LHCN-M2 (cell line): ENCODE data around the gene MZT2B. TPM values are rescaled to one million over a fixed set of nuclear protein-coding genes. Genes with fewer than 3 reads are reported as not detected.
"Not testable (repeated sequence)": the region's sequence is repeated elsewhere in the genome, so short reads cannot be mapped to it uniquely, and the experiment has no call there.

Source experiments
- DNase-seq: peaks from one replicate; pipeline ENCODE4 v3.0.0-alpha.2; 2012; ENCODE audit warnings: low read depth
- total RNA-seq: library from RNA; depleted of rRNA; stranded (reverse); fragments of >200 nt; gene quantifications from 2 replicates; pipeline ENCODE4 v1.2.3, GENCODE V29; 2014

MZT2B gene
- total RNA-seq, 1 experiment from 2014 or later, result 161 TPM

DNA sequence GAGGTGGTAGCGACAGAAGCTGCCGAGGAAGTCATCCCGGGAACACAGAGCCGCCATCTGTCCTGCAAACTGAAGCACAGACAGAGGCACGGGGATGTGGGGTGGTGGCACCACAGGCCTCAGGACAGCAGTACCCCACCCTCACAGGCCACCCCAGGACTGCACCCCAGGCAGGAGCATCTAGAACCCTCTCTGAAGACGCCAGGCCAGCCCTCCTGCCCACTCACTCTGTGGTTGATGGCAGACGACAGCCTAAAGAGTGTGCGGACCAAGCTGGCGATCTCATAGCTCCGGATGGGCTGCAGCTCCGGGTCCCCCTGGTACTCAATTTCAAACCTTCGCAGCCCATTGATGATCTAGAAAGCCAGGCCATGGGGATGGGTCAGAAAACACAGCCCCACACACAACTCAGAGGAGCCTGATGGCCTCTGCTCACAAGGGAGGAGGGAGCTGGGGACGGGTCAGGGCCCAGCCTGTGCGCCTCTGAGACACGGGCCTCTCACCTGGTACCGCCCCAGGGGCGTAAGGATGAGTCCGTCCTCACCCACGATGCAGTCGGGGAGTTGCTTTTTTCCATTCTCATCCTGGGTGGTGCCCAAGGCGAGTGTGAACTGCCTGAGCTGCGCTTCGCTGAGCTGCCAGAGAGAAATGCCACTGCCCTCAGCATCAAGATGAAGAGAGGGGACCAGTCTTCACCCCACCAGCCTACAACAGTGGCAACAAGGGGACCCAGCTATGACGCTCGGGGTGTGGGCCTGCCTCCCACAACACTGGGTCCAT, 29.1 kb upstream of the MZT2B start:
- no peak for DNase-seq

DNA sequence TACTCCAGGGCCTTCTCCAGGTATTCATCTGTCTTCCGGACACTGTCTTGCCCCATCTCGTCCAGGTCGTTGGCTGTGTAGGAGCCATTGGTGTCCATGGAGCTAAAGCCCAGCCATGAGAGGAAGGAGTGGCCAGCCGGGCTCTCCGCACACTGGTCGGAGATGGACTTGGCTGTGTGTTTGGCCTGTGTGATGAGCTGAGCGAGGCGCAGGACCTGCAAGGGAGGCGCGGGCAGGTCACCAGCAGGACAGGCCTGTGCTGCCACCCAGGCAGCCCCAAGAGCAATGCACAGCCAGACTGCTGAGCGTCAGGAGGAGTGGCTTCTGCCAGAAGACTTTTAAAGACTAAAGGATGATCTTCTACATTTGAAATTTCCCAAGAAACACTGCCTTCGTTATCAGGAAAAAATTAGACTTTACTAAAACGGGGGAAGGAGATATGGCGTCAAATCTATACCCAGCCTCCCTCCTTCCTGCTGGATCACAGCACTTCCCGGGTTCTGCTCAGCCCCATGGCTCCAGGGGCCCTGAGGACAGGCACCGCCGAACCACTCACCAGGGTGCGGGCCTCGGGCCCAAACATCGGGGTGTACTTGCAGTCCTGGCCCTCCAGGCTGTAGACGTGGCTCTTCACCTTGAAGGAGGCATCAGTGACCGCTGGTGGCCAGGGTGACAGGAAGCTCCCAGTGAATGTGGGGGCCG, 28.2 kb upstream of the MZT2B start:
- not testable (repeated sequence) for DNase-seq

DNA sequence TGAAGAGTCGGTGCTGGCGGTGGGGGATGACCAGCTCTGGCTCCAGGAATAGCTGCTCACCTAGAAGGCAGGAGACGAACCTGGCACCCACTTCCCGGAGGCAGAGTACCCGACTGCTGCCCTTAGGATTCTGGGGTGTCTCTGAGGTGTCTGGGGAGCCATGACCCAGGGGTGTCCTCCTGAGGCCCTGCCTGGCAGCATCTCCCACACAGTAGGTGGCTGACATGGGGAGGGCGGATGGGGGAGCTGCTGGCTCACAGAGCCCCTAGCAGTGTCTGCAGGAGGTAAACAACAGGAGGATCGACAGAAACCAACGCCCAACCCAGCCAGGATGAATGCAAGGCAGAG, 27.7 kb upstream of the MZT2B start:
- DNase-seq, result not testable (repeated sequence)

DNA sequence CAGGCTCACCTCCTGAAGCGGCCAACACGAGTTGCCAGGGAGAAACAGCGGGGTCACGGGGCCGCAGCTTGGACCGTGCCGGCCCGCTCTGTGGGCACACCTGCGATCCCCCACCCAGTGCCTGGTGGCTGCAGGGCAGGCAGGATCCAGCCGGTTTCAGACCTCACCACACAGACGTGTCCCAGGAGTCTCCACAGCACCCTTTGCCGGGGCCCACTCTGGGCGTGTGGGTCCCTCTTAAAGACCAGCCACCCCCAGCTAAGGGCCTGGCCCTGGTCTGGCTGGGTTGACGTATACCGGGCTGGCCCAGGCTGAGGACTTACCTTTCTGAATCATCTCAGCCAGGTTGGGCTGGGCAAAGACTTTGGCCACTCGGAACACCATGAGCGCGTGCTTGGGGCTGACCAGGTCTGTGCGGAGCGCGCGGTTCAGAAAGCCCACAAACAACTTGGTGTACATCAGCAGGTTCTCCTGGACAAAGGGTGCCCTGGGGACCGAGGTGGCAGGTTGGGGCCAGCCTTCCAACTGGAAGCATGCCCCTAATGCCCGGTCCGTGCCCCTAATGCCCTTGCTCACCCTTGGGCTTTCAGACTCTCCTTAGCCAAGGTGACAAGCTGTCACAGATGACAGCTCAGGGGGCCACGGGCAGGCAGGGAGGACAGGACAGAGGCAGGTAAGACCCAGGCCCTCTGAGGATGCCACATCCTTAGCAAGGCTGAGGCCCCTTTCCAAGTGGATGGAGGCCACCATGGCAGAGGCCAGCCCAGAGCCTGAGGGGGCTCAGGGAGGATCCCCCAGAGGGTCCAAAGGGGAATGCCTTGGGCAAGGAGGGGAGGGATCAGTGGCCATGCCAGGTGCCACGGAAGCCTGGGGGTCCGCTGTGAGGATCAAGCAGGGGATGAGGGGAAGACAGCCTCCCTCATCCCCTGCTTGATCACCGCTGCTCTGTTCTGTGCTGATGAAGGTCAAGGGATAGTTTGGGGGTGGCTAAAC, 27.0 kb upstream of the MZT2B start:
- DNase-seq, result no peak

DNA sequence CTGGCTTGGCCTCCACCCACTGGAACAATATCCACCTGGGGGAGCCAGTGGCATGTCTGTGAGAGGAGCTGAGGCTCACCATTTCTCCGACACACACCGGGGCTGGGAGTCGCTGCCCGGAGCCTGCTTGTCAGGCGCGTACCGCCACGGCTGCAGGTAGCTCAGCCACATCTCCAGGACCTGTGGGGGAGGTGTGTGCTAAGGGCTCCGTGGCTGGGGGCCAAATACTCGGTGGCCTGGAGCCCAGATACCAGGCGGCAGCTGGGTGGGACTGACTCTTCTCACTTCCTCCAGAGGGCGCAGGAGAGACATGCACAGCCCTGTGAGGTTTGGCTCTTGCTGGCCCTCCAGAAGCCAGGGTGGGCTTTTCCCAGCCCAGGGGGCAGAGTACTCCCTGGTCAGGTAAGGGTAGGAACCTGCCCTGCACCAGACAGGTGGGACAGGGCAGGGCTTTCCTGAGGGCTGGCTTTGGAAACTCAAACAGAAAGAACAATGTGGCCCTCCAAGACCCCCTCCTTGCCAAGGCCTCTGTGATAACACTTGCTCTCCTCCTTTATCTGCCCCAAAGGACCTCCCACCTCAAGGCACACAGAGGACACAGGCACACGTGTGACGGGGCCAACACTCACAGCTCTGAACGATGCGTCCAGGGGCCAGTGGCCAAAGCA, 26.0 kb upstream of the MZT2B start:
- peak; percentile 35 for DNase-seq

DNA sequence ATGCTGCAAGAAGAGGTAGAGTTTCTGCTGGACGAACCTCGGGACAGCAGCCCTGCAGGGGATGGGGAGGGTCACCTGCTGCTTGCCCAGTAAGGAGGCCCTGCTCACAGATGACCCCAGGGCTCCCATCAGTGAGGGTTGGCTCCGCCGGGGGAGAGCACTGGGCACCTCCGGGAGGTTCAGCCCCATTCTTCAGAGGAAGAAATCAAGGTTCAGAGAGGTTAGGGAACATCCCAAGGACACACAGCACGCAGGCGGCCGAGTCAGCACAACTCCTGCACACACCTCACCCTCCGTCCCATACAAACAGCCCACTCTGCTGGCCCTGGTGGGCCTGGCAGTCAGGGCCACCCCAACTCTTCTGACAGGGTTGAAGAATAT, 25.4 kb upstream of the MZT2B start:
- no peak for DNase-seq

DNA sequence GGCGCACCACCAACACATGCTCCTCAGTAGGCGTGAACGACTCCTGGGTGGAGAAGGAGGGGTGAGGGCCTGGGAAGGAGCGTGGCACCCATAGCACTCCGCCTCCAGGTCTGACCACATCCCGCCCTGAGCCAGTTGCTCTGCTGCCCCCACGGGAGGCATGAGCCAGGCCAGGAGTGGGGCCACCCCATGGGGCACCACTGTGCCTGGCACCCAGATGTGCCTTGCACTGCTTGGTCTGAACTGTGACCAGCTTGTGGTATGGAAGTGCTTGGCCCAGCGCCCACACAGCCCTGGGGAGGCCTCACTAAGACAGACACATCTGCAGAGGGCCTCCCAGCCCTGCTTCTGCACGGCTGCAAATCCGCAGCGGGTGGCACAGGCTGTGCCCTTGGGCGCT, 24.7 kb upstream of the MZT2B start:
- DNase-seq, result not testable (repeated sequence)

DNA sequence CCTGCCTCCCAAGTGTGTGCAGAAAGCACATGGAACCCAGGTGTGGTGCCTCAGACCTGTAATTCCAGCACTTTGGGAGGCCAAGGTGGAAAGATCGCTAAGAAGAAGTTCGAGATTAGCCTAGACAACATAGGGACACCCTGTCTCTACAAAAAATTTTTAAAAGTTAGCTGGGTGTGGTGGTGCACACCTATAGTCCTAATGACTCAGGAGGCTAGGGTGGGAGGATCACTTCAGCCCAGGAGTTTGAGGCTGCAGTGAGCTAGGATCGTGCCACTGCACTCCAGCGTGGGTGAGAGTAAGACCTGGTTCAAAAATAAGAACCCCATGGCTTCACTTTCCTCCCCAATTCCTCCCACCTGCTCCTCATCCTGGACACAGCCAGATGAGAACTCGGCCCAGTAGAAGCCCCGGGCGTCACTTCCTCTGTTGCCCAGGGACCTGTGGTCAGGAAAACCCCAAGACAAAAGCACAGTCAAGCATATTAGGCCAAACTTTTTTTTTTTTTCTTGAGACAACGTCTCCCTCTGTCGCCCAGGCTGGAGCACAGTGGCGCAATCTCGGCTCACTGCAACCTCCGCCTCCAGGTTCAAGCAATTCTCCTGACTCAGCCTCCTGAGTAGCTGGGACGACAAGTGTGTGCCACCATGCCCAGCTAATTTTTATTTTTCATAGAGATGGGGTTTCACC, 24.1 kb upstream of the MZT2B start:
- DNase-seq, result not testable (repeated sequence)

DNA sequence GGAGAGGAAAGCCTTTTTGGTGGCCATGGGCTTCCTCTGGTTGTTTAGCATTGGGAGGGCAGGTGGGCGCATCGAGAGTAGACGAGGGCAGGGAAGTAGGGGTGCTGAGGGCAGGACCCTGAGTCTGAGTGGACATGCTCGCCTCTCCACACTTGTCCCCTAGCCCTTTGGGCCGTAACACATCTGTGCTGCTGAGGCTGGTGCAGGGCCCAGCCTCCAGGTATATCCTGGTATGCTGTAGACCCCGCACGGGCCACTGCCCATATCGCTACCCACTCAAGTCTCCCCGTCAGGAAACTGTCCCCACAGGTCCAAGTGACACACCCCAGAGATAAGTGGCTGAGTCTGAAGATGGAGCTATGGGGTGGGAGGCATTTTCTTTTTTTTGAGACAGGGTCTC, 23.4 kb upstream of the MZT2B start:
- DNase-seq, result no peak

DNA sequence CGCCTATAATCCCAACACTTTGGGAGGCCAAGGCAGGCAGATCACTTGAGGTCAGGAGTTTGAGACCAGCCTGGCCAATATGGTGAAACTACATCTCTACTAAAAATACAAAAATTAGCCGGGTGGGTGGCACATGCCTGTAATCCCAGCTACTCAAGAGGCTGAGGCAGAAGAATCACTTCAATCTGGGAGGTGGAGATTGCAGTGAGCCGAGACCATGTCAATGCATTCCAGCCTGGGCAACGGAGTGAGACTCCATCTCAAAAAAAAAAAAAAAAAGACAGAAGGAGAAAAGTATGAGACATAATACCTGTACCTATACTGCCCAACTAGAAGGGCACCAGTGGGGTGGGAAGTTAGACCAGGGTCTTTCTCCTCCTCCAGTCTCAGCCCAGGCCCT, 22.7 kb upstream of the MZT2B start:
- DNase-seq, result not testable (repeated sequence)

DNA sequence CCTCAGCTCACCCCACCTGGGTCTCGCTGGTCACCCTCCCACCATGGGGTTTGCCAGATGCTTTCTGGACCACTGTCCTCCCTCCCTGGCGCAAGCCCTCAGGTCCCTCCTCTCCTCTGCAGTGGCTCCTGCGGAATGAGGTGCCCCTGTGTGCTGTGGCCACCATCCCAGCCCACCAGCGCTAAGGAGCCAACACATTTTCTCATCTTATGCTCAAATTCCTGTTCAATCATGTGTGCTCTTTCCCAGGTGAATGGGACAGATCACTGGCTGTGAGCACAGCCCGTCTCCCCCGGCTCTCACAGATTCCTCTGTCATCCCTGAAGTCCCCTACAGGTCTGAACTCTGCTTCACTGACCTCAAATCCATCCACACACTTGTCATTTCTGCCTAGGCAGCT, 21.9 kb upstream of the MZT2B start:
- DNase-seq, result no peak

DNA sequence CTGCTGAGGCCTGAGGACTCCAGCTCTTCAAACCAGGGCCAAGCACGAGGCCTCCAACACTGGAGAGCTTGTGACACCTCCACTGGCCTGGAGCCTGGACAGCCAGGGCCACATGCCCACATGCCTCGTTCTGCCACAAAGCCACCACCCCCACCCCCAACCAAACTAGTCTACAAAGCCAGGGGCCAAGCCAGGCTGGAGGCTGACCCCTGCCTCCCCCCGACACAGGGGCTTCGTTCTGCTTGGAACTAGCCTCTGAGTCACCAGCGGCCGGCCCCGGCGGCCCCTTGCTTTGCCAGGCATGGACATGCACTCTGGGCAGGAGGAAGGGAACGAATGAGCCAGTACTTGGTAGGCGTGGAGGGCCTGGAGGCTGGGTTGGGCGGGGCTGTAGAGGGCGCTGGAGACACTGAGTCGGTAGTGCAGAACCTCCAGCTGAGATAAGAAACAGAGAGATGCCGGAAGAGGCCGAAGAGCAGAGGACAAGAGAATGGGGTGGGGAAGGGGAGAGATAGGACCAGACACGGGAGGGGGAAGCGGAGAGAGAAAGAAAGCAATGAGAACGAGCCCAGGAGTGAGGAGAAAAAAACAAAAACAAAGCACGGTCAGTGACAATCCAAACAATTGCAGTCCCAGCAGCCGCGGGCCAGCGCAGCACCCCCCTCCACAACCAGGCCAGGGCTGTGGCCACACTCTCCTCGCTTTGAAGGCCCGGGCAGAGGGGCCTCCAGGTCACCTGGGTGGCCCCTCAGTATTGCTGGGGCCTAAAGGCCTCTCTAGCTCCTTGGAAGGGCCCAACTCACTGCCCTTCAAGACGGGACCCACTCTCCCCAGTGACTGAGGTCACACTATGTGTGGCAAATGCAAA, 21.0 kb upstream of the MZT2B start:
- not testable (repeated sequence) for DNase-seq

DNA sequence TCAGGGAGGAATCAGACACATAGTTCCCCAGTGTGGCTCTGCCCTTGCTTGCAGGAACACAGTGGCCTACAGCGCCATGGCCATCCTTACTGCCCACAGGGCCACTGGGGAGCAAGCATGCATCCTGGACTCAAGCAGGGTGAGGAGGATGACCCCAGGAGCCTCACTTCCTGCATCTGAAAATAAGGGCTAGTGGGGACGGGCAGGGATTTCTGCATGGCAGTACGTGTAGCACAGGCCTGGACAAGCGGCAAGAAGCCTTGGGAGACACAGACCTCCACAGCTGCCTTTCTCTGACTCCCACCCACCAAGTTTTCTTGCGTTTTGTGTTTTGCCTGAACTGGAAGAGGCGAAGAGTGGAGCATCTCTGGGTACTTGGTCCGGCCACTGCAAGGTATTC, 19.6 kb upstream of the MZT2B start:
- DNase-seq, result not testable (repeated sequence)

DNA sequence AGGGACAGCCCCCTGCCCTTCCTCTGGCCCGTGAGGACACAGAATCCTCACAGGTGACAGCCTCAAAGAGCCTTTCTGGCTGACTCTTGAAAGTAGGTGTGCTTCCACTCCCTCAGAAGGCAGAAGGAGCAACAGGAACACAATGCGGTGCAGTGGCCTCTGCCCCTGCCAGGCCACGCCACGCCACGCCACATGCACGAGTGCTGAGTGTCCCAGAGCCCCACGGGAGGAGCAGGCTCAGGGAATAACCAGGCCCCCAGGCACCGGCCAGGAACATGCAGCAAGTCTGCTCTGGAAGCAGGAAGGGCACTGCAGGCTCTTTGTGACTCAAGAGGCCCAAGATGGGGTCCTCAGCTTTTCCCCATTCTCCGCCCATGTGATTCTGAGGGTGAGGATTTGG, 19.1 kb upstream of the MZT2B start:
- DNase-seq, result no peak

DNA sequence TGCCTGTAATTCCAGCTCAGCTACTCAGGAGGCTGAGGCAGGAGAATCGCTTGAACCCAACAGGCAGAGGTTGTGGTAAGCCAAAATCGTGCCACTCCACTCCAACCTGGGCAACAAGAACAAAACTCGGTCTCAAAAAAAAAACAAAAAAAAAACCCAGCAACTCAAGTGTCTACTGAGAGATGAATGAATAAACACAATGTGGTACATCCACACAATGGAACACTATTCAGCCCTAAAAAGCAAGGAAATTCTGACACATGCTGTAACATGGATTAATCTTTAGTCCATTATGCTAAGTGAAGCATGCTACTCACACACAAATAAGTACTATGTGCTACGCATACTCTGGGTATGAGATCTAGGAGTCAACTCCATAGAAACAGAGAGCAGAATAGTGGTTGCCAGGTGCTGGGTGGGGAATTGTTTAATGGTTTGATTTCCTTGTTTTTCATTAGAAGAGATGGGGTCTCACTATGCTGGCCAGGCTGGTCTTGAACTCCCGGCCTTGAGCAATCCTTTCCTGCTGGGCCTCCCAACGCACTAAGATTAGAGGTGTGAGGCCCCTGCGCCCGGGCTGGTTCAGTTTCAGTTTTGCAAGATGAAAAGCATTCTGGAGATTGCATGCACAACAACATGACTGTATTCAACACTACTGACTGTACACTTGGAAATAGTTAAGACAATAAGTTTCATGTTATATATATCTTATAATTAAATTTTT, 16.6 kb upstream of the MZT2B start:
- no peak for DNase-seq

DNA sequence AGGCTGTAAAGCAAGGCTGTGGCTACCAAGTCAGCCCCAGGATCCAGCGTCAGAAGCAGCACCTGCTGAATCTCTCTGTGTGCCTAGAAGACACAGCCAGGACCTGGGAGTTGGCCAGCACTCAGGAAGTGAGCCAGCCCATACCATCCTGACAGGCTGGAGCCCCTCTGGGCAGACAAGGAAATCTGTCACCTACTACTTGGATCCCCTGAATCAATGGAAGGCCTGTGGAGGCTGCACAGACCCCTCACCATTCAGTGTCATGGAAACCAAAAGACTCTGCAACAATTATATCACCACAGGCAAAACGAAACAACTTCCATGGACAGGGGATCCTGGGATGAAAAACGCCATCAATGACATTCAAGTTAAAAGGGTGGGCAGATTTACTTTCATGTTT, 15.5 kb upstream of the MZT2B start:
- DNase-seq, result not testable (repeated sequence)

DNA sequence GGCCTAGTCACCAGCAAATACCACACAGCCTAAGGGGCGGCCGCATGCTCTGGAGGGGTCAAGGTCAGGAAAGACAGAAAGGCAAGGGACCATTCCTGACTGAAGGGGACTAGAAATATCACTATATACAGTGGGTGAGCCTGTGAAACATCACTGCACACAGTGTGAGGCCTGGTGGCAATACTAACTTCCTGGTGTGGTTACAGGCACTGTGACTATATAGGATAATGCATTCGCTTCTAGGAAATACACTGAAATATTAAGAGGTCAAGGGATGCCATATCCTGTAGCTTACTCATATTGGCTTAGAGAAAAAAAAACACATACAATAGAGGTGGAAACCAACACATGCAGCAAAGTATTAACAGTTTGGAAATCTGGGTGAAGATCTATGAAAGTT, 12.9 kb upstream of the MZT2B start:
- DNase-seq, result not testable (repeated sequence)

DNA sequence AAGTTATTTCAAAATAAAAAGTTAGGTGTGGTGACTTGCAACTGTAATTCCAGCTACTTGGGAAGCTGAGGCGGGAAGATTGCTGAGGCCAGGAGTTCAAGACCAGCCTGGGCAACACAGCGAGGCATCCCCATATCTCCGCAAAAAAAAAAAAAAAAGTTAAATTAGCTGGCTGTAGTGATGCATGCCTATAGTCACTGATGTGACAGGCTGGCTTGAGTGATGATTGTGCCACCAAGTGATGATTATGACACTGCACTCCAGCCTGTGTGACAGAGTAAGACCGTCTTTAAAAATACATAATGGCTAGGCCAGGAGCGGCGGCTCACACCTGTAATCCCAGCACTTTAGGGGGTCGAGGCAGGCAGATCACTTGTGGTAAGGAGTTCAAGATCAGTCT, 12.2 kb upstream of the MZT2B start:
- DNase-seq, result no peak

DNA sequence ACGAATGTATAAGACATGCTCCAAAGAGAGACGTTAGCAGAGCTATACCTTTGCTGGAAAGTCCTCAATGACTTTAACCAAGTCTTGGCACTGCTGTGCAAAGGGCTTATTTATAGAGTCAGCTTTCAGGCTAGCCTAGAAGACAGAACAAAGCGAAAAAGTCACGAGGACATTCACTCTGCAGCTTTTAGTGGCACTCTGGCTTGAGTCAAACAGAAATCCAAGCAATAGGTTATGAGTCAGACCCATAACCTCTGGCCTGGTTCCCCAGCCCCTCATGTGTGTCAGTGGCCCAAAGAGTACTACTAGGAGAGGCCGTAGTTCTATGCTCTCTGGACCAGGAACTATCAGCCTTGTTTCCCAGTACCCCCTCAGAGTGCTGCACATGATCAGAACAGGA, 7.2 kb upstream of the MZT2B start:
- not testable (repeated sequence) for DNase-seq
